K562 (cell line): ENCODE measurements around the gene FMOD.

Source experiments
- CBX2 ChIP-seq: fragments of 200-600 bp; sonication (generic); IDR thresholded peaks from one replicate; pipeline ENCODE4 v1.6.1; 2012; ENCODE audit warnings: mild to moderate bottlenecking, low read length, inconsistent platforms; ENCODE audit not compliant: insufficient read depth, poor library complexity, severe bottlenecking
- CEBPB ChIP-seq: fragments of 450-650 bp; IDR thresholded peaks from 2 replicates; pipeline ENCODE4 v1.6.1; 2016; ENCODE audit warnings: missing genetic modification characterization, missing compliant biosample characterization
- ESRRA ChIP-seq: fragments of 450-650 bp; IDR thresholded peaks from 2 replicates; pipeline ENCODE4 v1.6.1; 2014; ENCODE audit warnings: low read depth, mild to moderate bottlenecking, moderate library complexity, borderline replicate concordance
- JUND ChIP-seq, 2 experiments: IDR thresholded peaks; 2 replicates in 1 of 2; 3 replicates in 1 of 2; pipeline ENCODE4 v1.6.1; 2011; ENCODE audit warnings: borderline replicate concordance in 2 of 2, low read depth in 2 of 2, low read length in 2 of 2, improper control_type of control experiment in 1 of 2, missing biosample characterization in 1 of 2, missing genetic modification characterization in 1 of 2, missing genetic modification reagents in 1 of 2
- POLR2A ChIP-seq: fragments of 450-650 bp; conservative IDR thresholded peaks from 2 replicates; pipeline ENCODE4 v1.6.1; 2016
- POLR2AphosphoS2 ChIP-seq: IDR thresholded peaks from 2 replicates; pipeline ENCODE4 v1.6.1; 2012; ENCODE audit warnings: low read length, improper control_type of control experiment
- SRF ChIP-seq, 2 experiments: fragments of 250-450, 450-650 bp in 1 of 2; sonication (Bioruptor Pico) in 1 of 2; sonication (generic) in 1 of 2; formaldehyde crosslinking; IDR thresholded peaks; 2 replicates each; pipeline versions ENCODE4 v1.5.0 to v1.5.1; 2020 to 2022; ENCODE audit warnings: mild to moderate bottlenecking in 1 of 2, missing genetic modification reagents in 1 of 2
- TCF7 ChIP-seq: sonication (generic); IDR thresholded peaks from 2 replicates; pipeline ENCODE4 v1.6.1; 2016; ENCODE audit warnings: antibody characterized with exemption, borderline replicate concordance
- ZNF143 ChIP-seq: sonication (generic); formaldehyde crosslinking; IDR thresholded peaks from 2 replicates; pipeline ENCODE4 v1.9.0; 2022; ENCODE audit warnings: mild to moderate bottlenecking, missing genetic modification reagents
- ZNF23 ChIP-seq: fragments of 250-450 bp; sonication (Bioruptor Pico); IDR thresholded peaks from 2 replicates; pipeline ENCODE4 v1.4.0; 2020; ENCODE audit warnings: mild to moderate bottlenecking
- ZNF274 ChIP-seq: IDR thresholded peaks from 2 replicates; pipeline ENCODE4 v1.6.1; 2011; ENCODE audit warnings: low read depth, mild to moderate bottlenecking, low read length, moderate library complexity, borderline replicate concordance
- TF ChIP-seq, protein P1 (sequence below), 3 experiments: IDR thresholded peaks in 2 of 3; conservative IDR thresholded peaks in 1 of 3; 2 replicates each; pipeline ENCODE4 v1.5.1; 2011 to 2012; ENCODE audit warnings: low read length in 3 of 3, mild to moderate bottlenecking in 3 of 3, control low read depth in 2 of 3, improper control_type of control experiment in 1 of 3, inconsistent platforms in 1 of 3, low read depth in 1 of 3, mixed read lengths in 1 of 3, moderate library complexity in 1 of 3; ENCODE audit not compliant: insufficient read depth in 2 of 3
- TF ChIP-seq, protein P2 (sequence below), 2 experiments: fragments of 450-650 bp; formaldehyde crosslinking in 1 of 2; IDR thresholded peaks; 2 replicates each; pipeline versions ENCODE4 v1.4.0 to v1.6.1; 2014 to 2020; ENCODE audit warnings: mild to moderate bottlenecking in 2 of 2, borderline replicate concordance in 1 of 2, low read depth in 1 of 2
- TF ChIP-seq, protein P3 (sequence below): fragments of 450-650 bp; IDR thresholded peaks from 2 replicates; pipeline ENCODE4 v1.6.1; 2016; ENCODE audit warnings: low read depth, mild to moderate bottlenecking, moderate library complexity

DNA sequence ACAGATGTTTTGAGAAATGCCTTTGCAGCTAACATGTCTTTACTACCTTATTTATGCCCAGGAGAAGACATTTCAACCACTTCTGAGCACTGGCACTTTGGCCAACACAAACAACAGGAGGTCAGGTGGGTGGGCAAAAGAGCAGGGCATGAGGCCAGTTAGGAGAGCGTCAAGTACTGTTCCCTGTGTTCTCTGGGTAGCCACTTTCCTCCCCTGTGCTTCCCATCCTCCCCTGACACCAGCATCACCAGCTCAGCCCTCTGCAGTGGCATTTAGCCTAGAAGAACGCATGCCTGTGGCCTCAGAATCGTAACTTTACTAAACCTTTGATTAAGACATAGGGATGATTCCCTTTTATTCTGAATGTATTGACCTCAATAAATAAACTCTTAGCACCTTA is 27.3 kb downstream of the FMOD start:
- TF ChIP-seq POLR2A, result no peak
- no peak for TF ChIP-seq POLR2AphosphoS2
- TF ChIP-seq, protein P1, sequence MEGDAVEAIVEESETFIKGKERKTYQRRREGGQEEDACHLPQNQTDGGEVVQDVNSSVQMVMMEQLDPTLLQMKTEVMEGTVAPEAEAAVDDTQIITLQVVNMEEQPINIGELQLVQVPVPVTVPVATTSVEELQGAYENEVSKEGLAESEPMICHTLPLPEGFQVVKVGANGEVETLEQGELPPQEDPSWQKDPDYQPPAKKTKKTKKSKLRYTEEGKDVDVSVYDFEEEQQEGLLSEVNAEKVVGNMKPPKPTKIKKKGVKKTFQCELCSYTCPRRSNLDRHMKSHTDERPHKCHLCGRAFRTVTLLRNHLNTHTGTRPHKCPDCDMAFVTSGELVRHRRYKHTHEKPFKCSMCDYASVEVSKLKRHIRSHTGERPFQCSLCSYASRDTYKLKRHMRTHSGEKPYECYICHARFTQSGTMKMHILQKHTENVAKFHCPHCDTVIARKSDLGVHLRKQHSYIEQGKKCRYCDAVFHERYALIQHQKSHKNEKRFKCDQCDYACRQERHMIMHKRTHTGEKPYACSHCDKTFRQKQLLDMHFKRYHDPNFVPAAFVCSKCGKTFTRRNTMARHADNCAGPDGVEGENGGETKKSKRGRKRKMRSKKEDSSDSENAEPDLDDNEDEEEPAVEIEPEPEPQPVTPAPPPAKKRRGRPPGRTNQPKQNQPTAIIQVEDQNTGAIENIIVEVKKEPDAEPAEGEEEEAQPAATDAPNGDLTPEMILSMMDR (IDR thresholded peaks at IDR 0.05 in 2 of 3, conservative IDR thresholded peaks at IDR 0.05 in 1 of 3; ENCODE audit: insufficient read depth in 2 of 3, low read depth in 1 of 3, low read length in 3 of 3), result no peak
- no peak for TF ChIP-seq TCF7
- no peak for TF ChIP-seq SRF (CRISPR knock-in tag; IDR thresholded peaks at IDR 0.05)
- TF ChIP-seq JUND (IDR thresholded peaks at IDR 0.05; ENCODE audit: borderline replicate concordance, low read depth, low read length), result no peak
- TF ChIP-seq JUND (tag; IDR thresholded peaks at IDR 0.05; ENCODE audit: borderline replicate concordance, low read depth, low read length), result no peak
- no peak for TF ChIP-seq CEBPB (tag)
- no peak for TF ChIP-seq ZNF23 (CRISPR knock-in tag)
- TF ChIP-seq ZNF274, result no peak
- TF ChIP-seq, protein P2, sequence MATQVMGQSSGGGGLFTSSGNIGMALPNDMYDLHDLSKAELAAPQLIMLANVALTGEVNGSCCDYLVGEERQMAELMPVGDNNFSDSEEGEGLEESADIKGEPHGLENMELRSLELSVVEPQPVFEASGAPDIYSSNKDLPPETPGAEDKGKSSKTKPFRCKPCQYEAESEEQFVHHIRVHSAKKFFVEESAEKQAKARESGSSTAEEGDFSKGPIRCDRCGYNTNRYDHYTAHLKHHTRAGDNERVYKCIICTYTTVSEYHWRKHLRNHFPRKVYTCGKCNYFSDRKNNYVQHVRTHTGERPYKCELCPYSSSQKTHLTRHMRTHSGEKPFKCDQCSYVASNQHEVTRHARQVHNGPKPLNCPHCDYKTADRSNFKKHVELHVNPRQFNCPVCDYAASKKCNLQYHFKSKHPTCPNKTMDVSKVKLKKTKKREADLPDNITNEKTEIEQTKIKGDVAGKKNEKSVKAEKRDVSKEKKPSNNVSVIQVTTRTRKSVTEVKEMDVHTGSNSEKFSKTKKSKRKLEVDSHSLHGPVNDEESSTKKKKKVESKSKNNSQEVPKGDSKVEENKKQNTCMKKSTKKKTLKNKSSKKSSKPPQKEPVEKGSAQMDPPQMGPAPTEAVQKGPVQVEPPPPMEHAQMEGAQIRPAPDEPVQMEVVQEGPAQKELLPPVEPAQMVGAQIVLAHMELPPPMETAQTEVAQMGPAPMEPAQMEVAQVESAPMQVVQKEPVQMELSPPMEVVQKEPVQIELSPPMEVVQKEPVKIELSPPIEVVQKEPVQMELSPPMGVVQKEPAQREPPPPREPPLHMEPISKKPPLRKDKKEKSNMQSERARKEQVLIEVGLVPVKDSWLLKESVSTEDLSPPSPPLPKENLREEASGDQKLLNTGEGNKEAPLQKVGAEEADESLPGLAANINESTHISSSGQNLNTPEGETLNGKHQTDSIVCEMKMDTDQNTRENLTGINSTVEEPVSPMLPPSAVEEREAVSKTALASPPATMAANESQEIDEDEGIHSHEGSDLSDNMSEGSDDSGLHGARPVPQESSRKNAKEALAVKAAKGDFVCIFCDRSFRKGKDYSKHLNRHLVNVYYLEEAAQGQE (IDR thresholded peaks at IDR 0.05; ENCODE audit: borderline replicate concordance), result no peak
- TF ChIP-seq, protein P2 (CRISPR knock-in tag; IDR thresholded peaks at IDR 0.05; ENCODE audit: low read depth), result no peak
- TF ChIP-seq, protein P3, sequence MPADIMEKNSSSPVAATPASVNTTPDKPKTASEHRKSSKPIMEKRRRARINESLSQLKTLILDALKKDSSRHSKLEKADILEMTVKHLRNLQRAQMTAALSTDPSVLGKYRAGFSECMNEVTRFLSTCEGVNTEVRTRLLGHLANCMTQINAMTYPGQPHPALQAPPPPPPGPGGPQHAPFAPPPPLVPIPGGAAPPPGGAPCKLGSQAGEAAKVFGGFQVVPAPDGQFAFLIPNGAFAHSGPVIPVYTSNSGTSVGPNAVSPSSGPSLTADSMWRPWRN, result no peak
- no peak for TF ChIP-seq CBX2
- TF ChIP-seq ESRRA, result no peak
- TF ChIP-seq ZNF143 (CRISPR knock-in tag), result no peak
